CMK (cell line): ENCODE data around the gene SCGB2A2.

Experiments used
- DNase-seq: peaks from one replicate; pipeline ENCODE4 v3.0.0-alpha.2; 2010; ENCODE audit warnings: low read depth

Gene SCGB2A2

GRCh38 chr11:62269654-62270278 lies at the start of gene SCGB2A2:
Gene SCGB2A2, plus strand, starts transcription at chr11:62270158. Its CDS starts 59 bp downstream, at chr11:62270217.
- DNase-seq = no peak

GRCh38 chr11:62221498-62221897 lies 48.5 kb upstream of the SCGB2A2 start:
- no peak for DNase-seq

GRCh38 chr11:62223095-62223494 lies 46.9 kb upstream of the SCGB2A2 start:
- DNase-seq = no peak

GRCh38 chr11:62233730-62234129 lies 36.2 kb upstream of the SCGB2A2 start:
- DNase-seq = no peak

GRCh38 chr11:62236187-62236586 lies 33.8 kb upstream of the SCGB2A2 start:
- no peak for DNase-seq

- DNase-seq = no peak
Measured at GRCh38 chr11:62237499-62237898, 32.5 kb upstream of the SCGB2A2 start.

GRCh38 chr11:62238151-62238550 lies 31.8 kb upstream of the SCGB2A2 start:
- no peak for DNase-seq

- no peak for DNase-seq
Measured at GRCh38 chr11:62241095-62241494, 28.9 kb upstream of the SCGB2A2 start.

- no peak for DNase-seq
Measured at GRCh38 chr11:62242021-62242420, 27.9 kb upstream of the SCGB2A2 start, which contains the start of gene SCGB1D2. Gene SCGB1D2, plus strand, starts transcription at chr11:62242239. Its CDS starts 69 bp downstream, at chr11:62242308.

- DNase-seq = no peak
Measured at GRCh38 chr11:62245271-62245753, 24.6 kb upstream of the SCGB2A2 start.

GRCh38 chr11:62251698-62252097 lies 18.3 kb upstream of the SCGB2A2 start:
- no peak for DNase-seq

- DNase-seq = no peak
Measured at GRCh38 chr11:62253999-62254542, 15.9 kb upstream of the SCGB2A2 start.

- DNase-seq = no peak
Measured at GRCh38 chr11:62256281-62256680, 13.7 kb upstream of the SCGB2A2 start.

GRCh38 chr11:62260261-62260953 lies 9.6 kb upstream of the SCGB2A2 start:
- DNase-seq = no peak

GRCh38 chr11:62264004-62264403 lies 6.0 kb upstream of the SCGB2A2 start:
- DNase-seq = no peak

- no peak for DNase-seq
Measured at GRCh38 chr11:62266558-62266957, 3.4 kb upstream of the SCGB2A2 start.

- DNase-seq = no peak
Measured at GRCh38 chr11:62267050-62267449, 2.9 kb upstream of the SCGB2A2 start.

- DNase-seq = no peak
Measured at GRCh38 chr11:62267576-62267975, 2.4 kb upstream of the SCGB2A2 start.

- no peak for DNase-seq
Measured at GRCh38 chr11:62273284-62273683, 3.3 kb downstream of the SCGB2A2 start.

- peak; percentile 7 for DNase-seq
Measured at GRCh38 chr11:62273789-62274275, 3.9 kb downstream of the SCGB2A2 start.

- no peak for DNase-seq
Measured at GRCh38 chr11:62280452-62280851, 10.5 kb downstream of the SCGB2A2 start.

GRCh38 chr11:62295504-62295903 lies 25.5 kb downstream of the SCGB2A2 start:
- DNase-seq = no peak

GRCh38 chr11:62298975-62299374 lies 29.0 kb downstream of the SCGB2A2 start, which contains the start of gene SCGB1D4:
Gene SCGB1D4, minus strand, starts transcription at chr11:62299075. Its CDS starts 65 bp downstream, at chr11:62299010.
- no peak for DNase-seq
